Adipocyte (in vitro differentiated cells): ENCODE results near the gene TENM3.

Source experiments
- DNase-seq: peaks from one replicate; pipeline ENCODE4 v3.0.0-alpha.2; 2015; ENCODE audit warnings: low read depth
- H3K27me3 ChIP-seq: replicated peaks from 2 replicates; pipeline ENCODE4 v1.7.0; 2013; ENCODE audit warnings: mild to moderate bottlenecking, low read length, moderate library complexity; ENCODE audit not compliant: control insufficient read depth, insufficient read depth
- H3K36me3 ChIP-seq: 2 replicates; pipeline ENCODE4 v1.7.0; 2013; ENCODE audit warnings: low read length, mild to moderate bottlenecking, moderate library complexity; ENCODE audit not compliant: control insufficient read depth, insufficient read depth, severe bottlenecking
- H3K4me1 ChIP-seq: 2 replicates; pipeline ENCODE4 v1.7.0; 2013; ENCODE audit warnings: mild to moderate bottlenecking, low read length, moderate library complexity; ENCODE audit not compliant: control insufficient read depth, insufficient read depth
- H3K4me3 ChIP-seq: 2 replicates; pipeline ENCODE4 v1.7.0; 2013; ENCODE audit warnings: mild to moderate bottlenecking, low read length, moderate library complexity
- H3K9ac ChIP-seq: 2 replicates; pipeline ENCODE4 v1.7.0; 2013; ENCODE audit warnings: mild to moderate bottlenecking, low read length, moderate library complexity
- H3K9me3 ChIP-seq: 2 replicates; pipeline ENCODE4 v1.7.0; 2013; ENCODE audit warnings: mild to moderate bottlenecking, low read length, moderate library complexity; ENCODE audit not compliant: control insufficient read depth

The TENM3 gene

GRCh38 chr4:182848685-182849084, 605.5 kb downstream of the TENM3 start:
- Histone ChIP-seq H3K9me3 (peaks cover 13% of the 10 kb centered on the region), H3K36me3 (no peaks in the 10 kb centered on the region), H3K9ac (no peak overlapping the region), H3K4me3 (no peak overlapping the region), H3K4me1 (no peaks in the 10 kb centered on the region), H3K27me3 (peaks cover 15% of the 10 kb centered on the region)
- DNase-seq, result no peak
